Activated B cell treated with CpG ODN at 0.5 μM for 24 hours (primary cell): ENCODE data around the gene ZNF684. TPM values are rescaled to one million over a fixed set of nuclear protein-coding genes. Genes with fewer than 3 reads are reported as not detected.

Experiments used
- ATAC-seq: fragments of 200-7000 bp; cut with Tn5 transposase; one replicate; pipeline ENCODE4 v1.10.0; 2021; ENCODE audit warnings: low read depth, mild to moderate bottlenecking, moderate library complexity
- CTCF ChIA-PET: fragments of 350-600 bp; sonication (Branson Sonifier 250); formaldehyde crosslinking; loops from one replicate; lab custom pipeline; 2021; ENCODE audit warnings: antibody characterized with exemption; lab: Charles Lee
- POLR2A ChIA-PET: fragments of 350-600 bp; sonication (Branson Sonifier 250); formaldehyde crosslinking; loops from one replicate; lab custom pipeline; 2021; ENCODE audit warnings: antibody characterized with exemption; lab: Charles Lee
- DNase-seq: peaks from one replicate; pipeline ENCODE4 v3.0.0; 2022
- H3K27ac Mint-ChIP-seq: one replicate; pipeline ENCODE4 v1.8.0; 2020; ENCODE audit warnings: mixed read lengths
- H3K27me3 Mint-ChIP-seq: one replicate; pipeline ENCODE4 v1.8.0; 2021; ENCODE audit warnings: mixed read lengths
- H3K36me3 Mint-ChIP-seq: one replicate; pipeline ENCODE4 v1.8.0; 2021; ENCODE audit warnings: low read depth, mixed read lengths
- H3K4me1 Mint-ChIP-seq: one replicate; pipeline ENCODE4 v1.8.0; 2021; ENCODE audit warnings: mixed read lengths
- H3K4me3 Mint-ChIP-seq: one replicate; pipeline ENCODE4 v1.8.0; 2020; ENCODE audit warnings: mild to moderate bottlenecking, mixed read lengths
- H3K9me3 Mint-ChIP-seq: one replicate; pipeline ENCODE4 v1.8.0; 2020; ENCODE audit warnings: mixed read lengths
- intact Hi-C: fragments of 100-400 bp; cut with micrococcal nuclease; formaldehyde crosslinking; loops from one replicate; pipeline ENCODE4 v1.15.1; 2024
- total RNA-seq: library from RNA; stranded (reverse); gene quantifications from 2 replicates; pipeline ENCODE4 v1.2.3, GENCODE V29; 2022
- TF ChIP-seq, protein P1 (sequence below): fragments of 200-600 bp; IDR thresholded peaks from one replicate; pipeline ENCODE4 v1.8.0; 2022; ENCODE audit warnings: antibody characterized with exemption, mild to moderate bottlenecking

Gene ZNF684
- total RNA-seq, 1 donor from 2014 or later, result 5.4 TPM

DNA sequence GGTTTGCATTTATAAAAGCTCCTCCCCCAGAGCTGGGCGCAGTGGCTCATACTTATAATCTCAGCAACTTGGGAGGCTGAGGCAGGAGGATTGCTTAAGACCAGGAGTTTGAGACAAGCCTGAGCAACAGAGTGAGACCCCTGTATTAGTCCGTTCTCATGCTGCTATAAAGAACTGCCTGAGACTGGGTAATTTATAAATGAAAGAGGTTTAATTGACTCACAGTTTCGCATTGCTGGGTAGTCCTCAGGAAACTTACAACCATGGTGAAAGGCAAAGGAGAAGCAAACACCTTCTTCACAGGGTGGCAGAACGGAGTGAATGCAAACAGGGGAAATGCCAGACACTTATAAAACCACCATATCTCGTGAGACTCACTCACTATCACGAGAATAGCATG lies 52.5 kb downstream of the ZNF684 start:
- Mint-ChIP-seq H3K4me1 (no peaks in the 10 kb centered on the region), H3K4me3 (no peak overlapping the region), H3K27ac (no peak overlapping the region), H3K36me3 (no peaks in the 10 kb centered on the region), H3K27me3 (peaks cover 2% of the 10 kb centered on the region), H3K9me3 (no peaks in the 10 kb centered on the region)
- TF ChIP-seq, protein P1, sequence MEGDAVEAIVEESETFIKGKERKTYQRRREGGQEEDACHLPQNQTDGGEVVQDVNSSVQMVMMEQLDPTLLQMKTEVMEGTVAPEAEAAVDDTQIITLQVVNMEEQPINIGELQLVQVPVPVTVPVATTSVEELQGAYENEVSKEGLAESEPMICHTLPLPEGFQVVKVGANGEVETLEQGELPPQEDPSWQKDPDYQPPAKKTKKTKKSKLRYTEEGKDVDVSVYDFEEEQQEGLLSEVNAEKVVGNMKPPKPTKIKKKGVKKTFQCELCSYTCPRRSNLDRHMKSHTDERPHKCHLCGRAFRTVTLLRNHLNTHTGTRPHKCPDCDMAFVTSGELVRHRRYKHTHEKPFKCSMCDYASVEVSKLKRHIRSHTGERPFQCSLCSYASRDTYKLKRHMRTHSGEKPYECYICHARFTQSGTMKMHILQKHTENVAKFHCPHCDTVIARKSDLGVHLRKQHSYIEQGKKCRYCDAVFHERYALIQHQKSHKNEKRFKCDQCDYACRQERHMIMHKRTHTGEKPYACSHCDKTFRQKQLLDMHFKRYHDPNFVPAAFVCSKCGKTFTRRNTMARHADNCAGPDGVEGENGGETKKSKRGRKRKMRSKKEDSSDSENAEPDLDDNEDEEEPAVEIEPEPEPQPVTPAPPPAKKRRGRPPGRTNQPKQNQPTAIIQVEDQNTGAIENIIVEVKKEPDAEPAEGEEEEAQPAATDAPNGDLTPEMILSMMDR, result no peak
- intact Hi-C loops, result no loop called here
- no peak for ATAC-seq
- CTCF ChIA-PET, result no interaction called here
- DNase-seq, result no peak
- POLR2A ChIA-PET, result no interaction called here

DNA sequence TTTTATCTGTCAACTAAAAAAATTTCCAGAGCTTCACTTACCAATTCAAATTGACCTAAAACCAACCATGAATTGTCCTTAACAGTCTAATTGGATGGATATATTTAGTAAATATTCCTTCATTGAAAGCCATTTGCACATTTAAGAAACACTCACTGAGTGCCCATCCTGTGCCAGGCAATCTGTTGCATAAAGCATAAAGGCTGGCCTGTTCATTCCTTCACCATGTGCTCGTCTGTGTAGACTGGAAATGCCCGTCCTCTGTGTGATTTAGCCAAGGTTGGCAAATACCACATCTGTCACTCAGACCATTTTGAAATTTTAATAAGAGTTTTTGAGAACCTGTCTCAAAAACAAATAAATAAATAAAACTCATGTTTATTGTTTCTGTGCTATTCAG lies 57.1 kb downstream of the ZNF684 start:
- TF ChIP-seq, protein P1, result no peak
- Mint-ChIP-seq H3K27ac (no peak overlapping the region), H3K4me3 (no peak overlapping the region), H3K9me3 (no peaks in the 10 kb centered on the region), H3K4me1 (no peaks in the 10 kb centered on the region), H3K27me3 (peaks cover 6% of the 10 kb centered on the region), H3K36me3 (no peaks in the 10 kb centered on the region)
- ATAC-seq (no peak), DNase-seq (no peak)
- intact Hi-C loops, result no loop called here
- POLR2A ChIA-PET, result no interaction called here
- CTCF ChIA-PET, result no interaction called here

DNA sequence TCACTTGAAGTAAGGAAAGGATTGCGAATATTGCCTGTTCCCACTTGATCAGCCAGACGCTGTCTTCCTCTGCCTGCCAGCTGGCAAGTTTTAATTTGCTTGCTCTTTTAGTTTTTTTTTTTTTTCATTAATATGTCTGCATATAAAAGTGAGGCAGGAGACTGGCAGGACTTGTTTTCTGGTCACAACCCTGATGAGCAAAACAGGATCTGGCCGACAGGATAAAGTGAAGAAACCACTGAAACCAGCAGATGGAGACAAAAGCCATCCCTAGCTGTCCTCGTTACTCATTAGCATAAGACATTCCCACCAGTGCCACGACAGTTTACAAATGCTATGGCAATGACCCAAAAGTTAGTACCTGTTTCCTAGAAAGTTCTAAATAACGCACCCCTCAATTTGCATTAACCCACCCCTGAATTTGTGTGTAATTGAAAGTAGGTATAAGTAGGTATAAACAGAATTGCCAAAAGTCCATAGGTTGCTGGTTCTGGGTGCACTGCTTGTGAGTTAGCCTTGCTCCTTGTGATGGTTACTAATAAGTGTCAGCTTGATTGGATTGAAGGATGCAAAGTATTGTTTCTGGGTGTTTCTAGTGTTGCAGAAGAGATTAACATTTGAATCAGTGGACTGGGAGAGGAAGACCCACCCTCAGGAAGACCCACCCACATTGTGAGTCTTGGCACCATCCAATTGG lies 60.8 kb downstream of the ZNF684 start:
- ChIA-PET CTCF (no interaction called here), POLR2A (interaction anchor here (0.5 kb wide), 1 partner anchor 783 kb away, joined by 3 read pairs; no protein-coding TSS in a partner anchor)
- DNase-seq, result no peak

GRCh38 chr1:40593449-40594186 lies 62.2 kb downstream of the ZNF684 start:
- H3K9me3 Mint-ChIP-seq, result no peaks in the 10 kb centered on the region
- DNase-seq (no peak), ATAC-seq (no peak)
- H3K27me3 Mint-ChIP-seq, result peaks cover 7% of the 10 kb centered on the region
- TF ChIP-seq, protein P1, result no peak
- H3K36me3 Mint-ChIP-seq, result no peaks in the 10 kb centered on the region
- intact Hi-C loops, result no loop called here
- H3K27ac Mint-ChIP-seq, result no peak overlapping the region
- H3K4me3 Mint-ChIP-seq, result no peak overlapping the region
- H3K4me1 Mint-ChIP-seq, result no peaks in the 10 kb centered on the region
- ChIA-PET POLR2A (no interaction called here), CTCF (no interaction called here)

More for the DNA sequence above, 60.8 kb downstream of the ZNF684 start:
- H3K27ac Mint-ChIP-seq, result no peak overlapping the region
- H3K4me3 Mint-ChIP-seq, result no peak overlapping the region
- TF ChIP-seq, protein P1, result no peak
- H3K4me1 Mint-ChIP-seq, result no peaks in the 10 kb centered on the region
- no peaks in the 10 kb centered on the region for H3K36me3 Mint-ChIP-seq
- peaks cover 7% of the 10 kb centered on the region for H3K27me3 Mint-ChIP-seq
- no peaks in the 10 kb centered on the region for H3K9me3 Mint-ChIP-seq
- no peak for ATAC-seq
- intact Hi-C loops, result loop anchor here (1.0 kb wide), 1 partner anchor 258 kb away; no protein-coding TSS in a partner anchor

DNA sequence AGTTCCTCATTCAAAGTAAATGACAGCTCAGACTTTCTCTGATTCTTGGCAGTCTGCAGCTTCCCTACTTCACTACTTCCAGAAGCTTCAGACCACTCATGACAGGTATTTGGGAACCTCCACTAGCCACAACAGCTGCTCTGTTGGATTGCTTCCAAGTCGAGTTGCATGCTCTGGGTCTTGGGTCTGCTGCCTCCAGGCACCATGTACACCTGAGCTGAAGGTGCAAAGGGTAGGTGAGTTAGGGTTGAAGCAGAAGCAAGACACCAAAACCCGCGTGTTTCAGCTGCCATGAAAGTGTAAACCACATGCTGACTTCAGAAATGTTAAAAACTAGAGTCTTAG lies 62.7 kb downstream of the ZNF684 start:
- Mint-ChIP-seq H3K4me1 (no peaks in the 10 kb centered on the region), H3K9me3 (no peaks in the 10 kb centered on the region), H3K4me3 (no peak overlapping the region), H3K27ac (no peak overlapping the region), H3K27me3 (peaks cover 7% of the 10 kb centered on the region), H3K36me3 (no peaks in the 10 kb centered on the region)
- ChIA-PET POLR2A (interaction anchor here (0.6 kb wide), 1 partner anchor 257 kb away, joined by 17 read pairs; no protein-coding TSS in a partner anchor), CTCF (no interaction called here)
- ATAC-seq, result no peak
- intact Hi-C loops, result no loop called here
- TF ChIP-seq, protein P1, result no peak
- DNase-seq, result no peak
